GM21423 (cell line): ENCODE measurements around the gene ATP5MG.
"Not testable (repeated sequence)": the region's sequence is repeated elsewhere in the genome, so short reads cannot be mapped to it uniquely, and the experiment has no call there.

Experiments
- ATAC-seq: cut with Tn5 transposase; IDR thresholded peaks from one replicate; pipeline ENCODE4 v1.9.1; 2021; ENCODE audit warnings: mild to moderate bottlenecking, moderate library complexity; ENCODE audit not compliant: unreplicated experiment

The ATP5MG gene

DNA sequence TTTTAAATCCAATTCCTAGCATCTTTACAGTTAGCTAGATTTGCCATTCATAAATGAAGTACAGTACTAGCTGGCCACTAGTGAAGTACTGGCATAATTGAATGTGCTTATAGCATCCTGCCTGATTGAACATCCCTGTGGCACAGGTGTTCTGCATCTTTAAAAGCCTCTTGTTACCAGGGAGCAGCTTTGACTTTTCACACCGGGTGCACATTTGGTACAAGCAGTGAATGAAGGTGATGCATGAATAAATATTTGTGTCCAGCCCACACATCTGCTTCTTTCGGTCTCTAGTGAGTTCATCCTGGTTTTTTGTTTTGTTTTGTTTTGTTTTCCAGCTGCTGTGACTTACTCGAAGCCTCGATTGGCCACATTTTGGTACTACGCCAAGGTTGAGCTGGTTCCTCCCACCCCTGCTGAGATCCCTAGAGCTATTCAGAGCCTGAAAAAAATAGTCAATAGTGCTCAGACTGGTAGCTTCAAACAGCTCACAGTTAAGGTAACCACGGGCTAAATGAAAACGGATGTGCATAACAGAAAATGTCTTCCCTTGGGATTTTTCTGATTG lies 5.3 kb downstream of the ATP5MG start:
- ATAC-seq, result no peak

DNA sequence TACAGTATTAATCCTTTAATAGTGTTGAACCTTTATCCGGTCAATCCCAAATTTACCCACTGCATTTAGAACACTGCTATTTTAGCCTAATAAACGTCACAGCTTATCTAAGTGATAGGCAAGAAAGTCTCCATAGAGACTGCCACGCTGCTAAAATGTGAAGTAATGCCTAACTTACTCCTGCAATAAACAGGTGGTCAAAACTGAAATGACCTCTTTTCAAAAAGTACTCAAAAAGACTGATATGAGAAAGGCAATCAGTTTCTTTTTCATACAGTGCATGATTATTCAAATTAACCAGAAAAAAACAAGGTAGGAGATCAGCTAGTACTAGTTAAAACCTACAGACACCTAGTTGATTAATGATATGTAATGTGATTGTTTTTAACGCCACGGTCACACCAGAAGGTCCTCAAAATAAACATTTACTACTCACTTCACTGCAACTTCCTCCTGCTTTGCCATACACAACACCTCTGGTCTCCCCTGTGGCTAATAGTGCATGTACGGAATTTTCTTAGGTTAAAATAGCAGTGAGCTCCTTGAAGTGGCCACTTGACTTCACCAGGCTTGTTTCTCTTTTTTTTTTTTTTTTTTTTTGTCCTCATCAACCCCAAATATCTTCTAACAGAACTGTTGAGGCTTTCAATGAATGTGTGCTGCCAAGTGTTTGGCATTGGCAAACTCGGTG lies 8.8 kb downstream of the ATP5MG start:
- no peak for ATAC-seq

DNA sequence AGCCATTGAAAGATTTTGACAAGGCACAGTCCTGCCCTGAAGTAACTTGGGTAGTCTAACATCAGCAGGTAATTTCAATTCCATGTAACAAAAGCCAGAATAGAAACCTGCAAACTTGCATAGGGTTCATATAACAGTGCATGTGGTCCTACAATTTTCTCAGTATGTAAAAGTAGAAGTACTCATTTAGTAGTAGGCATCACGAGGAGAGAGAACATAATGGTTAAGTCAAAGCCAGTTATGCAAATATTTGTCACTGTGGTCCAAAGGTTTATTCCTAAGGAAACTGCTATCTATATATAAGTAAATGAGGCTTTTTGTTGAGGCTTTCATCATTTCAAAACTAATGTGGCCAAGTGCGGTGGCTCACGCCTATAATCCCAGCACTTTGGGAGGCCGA lies 10.1 kb downstream of the ATP5MG start:
- ATAC-seq, result no peak

DNA sequence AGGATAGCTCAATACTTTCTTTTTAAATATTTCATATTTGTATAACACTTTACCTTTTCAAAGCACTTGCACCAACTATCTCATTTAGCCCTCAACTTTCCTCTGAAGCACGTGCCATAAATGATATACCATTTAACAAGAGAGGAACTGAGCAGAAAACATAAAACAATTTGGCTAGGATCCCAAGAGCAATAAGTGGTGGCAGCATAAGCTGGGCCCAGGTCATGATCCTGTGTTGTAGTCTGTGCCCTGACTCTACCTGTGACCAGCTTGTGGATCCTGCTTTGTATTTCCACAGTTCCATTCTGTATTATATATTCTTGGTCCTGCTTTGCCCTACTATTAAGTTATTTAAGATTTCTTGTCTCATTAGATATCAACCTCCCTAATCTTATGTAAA lies 11.5 kb downstream of the ATP5MG start:
- ATAC-seq, result no peak

DNA sequence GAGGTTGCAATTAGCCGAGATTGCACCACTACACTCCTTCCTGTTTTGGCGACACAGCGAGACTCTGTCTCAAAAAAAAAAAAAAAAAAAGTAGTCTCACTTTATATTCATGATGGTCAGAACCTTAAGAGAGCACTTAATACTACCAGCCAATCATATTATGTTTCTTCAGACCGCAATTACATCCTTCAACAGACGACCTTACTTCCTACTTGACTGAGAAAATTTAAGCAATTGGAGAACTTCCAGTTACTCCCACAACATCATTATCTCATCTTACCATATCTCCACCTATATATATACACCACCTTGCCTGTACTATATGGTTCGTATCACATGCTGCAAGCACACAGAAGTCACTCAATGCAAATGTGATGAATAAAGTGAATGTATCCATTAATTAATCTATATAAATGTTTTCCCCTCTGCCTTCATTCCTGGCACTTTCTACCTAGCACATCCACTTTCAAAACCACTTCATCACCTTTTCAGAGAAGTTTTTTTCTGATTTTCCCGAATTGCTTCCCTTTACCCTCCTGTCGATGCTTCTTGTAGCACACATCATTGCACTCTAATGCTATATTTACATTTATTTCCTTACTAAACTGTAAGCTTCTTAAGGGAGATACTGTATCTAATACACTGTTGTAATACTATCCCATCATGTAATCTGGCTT lies 13.8 kb downstream of the ATP5MG start:
- no peak for ATAC-seq

DNA sequence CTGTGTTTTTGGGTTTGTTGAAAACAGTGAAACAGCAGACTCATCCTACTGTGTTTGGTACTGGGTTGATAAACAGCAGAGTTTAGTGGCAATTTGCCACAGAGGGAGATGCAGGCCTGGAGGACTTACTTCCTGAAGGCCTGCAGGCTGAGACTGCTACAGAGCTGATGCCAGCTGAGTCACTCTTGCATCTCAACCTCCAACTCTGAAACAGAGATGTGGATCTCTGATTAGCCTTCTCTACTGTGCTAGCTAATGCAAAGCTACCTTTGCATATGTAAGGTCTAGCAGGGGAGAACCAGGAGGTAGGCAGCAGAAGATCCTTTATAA lies 14.3 kb downstream of the ATP5MG start:
- ATAC-seq, result no peak

DNA sequence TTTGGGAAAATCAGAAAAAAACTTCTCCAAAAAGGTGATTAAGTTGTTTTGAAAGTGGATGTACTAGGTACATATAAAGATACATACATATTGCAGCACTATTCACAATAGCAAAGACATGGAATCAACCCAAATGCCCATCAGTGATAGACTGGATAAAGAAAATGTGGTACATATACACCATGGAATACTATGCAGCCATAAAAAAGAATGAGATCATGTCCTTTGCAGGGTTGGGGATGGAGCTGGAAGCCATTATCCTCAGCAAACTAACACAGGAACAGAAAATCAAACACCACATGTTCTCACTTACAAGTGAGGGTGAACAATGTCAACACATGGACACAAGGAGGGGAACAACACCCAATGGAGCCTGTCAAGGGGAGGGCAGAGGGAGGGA lies 15.5 kb downstream of the ATP5MG start:
- ATAC-seq, result not testable (repeated sequence)

DNA sequence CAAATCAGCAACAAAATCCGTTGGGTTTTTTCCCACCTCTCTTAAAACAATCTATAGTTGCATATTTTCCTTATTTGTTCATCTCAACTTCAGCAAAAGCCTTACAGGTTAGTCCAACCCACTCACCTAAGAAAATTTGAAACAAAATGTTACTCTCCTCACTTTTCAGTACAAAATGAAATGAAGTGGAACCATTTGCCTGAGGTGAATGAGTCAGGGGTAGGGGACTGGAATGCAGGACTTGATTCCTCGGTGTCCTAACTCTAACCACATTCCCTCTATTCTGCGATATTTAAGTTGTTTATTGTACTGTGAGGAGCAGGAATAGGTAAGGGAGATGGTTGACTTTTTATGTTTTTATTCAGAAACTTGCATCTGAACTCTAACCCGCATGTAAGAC lies 16.4 kb downstream of the ATP5MG start:
- ATAC-seq, result no peak

DNA sequence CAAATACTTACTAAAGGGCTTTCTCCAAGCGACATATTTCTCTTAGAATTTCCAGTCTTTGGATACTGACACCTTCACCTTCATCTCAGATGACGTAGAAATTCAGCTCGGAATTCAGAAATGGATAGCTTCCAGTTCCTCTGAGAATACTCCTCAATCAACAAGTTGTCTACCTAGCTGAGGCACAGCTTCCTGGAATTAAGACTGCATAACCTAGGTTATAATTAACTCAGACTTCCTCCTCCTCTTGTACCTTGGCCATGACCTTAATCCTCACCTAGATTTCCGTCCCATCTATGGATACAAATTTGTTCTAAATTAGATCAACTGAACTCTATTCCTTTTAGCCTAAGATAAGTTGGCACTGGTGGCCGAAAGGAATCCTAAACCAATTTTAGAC lies 17.4 kb downstream of the ATP5MG start:
- no peak for ATAC-seq

DNA sequence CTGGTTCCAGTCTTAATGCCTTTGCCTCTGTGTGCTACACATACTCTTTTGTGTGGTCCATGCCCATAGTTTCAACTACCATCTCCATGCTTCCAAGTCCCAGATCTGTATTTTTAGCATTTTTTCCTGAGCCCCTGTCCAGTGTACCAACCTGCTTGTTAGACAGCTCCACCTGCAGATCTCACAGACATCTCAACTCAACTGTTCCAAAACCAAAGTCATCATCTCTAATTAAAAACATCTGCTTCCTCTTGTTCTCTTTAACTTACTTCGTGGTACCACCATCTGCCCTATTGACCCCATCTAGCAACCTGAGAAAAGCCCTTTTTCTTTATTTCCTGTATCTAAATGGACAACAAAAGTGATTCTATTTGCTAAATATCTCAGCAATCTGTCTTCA lies 26.3 kb downstream of the ATP5MG start:
- no peak for ATAC-seq

DNA sequence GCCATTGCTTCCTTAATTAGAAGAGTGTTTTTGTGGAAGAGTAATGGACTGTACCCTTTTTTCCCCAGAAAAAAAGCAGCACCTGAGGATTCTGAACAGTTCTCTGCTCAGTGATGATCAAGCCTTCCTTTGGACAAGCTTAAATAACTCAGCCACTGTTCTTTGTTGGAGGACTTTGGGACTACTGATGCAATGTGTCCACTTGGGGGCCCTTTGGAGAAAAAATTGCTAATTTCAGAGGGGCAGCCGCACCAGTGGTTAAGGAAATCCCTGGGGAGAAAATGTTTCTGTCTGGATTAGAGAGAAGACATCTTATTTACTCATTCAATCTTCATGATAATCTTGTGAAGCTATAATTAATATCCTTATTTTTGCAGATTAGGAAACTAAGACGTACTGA lies 29.6 kb downstream of the ATP5MG start:
- ATAC-seq, result no peak

DNA sequence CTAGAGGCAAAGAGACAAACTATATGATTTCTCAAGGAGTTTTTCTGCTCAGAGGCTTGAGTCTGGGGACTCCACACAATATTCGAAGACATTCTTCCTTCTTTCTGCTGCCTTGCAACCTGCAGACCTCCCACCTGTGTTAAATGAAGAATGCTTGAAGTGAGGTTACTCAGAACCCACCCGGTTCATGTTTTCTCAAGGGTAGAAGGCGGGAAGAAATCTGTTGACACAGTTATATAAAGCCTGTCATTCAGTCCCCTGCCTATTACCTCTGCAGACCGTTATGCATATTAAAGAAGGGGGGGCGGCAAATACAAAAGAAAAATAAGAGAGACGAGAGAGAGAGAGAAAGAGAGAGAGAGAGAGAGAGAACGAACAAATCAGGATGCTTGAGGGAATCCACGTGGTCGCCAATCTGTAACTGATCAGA lies 32.7 kb downstream of the ATP5MG start:
- ATAC-seq, result no peak

DNA sequence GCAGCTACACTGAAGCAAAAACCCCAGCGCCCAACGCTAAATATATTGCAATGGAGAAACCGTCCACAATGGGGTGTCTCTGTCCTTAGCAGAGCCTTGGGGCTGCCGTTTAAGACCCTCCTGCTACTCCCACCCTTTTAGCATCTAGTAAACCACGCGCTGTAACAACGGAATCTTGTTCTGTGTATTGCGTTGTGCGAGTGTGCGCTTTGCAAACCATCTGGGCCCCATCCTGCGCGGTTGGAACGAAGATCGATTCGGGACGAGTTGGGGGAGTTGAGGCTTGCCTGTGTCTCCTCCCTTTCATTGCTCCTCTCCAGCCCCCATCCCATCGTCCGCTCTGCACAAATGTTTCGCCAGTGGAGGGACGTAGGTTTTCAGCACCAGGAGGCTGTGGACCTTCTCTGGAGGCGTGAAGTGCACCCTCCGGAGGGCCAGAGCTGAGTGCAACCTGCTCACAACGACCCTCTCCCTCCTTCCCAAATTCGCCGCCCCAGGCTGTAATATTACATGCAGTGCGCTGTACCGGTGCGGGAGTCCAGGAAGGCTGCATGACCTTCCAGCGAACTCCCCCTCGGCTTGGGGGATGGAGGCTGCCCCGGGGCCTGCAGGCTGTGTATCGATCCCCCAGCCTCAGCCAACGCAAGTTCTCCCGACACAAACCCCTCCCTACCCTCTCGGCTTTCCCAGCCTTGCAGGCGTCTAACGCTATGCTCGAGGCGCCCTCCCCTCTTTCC lies 33.3 kb downstream of the ATP5MG start:
- no peak for ATAC-seq

DNA sequence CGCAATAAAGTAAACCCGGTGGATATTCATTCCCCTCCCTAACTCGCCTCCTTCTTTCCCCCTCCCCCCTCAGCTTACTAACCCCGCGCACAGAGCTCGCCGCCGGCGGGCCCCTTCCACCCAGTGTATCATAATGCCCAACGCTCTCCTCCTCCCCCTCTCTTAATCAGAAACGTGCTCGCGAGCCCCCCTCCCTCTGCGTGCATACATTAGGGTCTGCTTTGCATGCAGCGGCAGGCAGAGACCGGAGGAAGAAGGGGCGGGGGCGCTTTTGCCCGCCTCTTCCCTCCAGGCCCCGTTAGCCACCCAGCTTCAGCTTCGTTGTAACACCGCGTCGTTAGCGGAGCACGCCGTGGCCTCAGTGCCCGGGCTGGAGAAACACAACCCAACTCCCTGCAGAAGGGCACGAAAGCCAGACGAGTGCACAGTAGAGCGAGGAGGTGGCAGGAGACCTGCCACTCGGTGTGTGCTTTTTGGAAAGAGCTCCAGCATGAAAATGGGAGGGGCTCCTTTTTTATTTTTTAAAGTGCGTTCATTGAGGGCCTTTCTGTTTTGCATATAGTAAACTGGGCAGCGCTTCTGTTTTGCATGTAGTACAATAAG lies 34.0 kb downstream of the ATP5MG start:
- ATAC-seq, result peak; percentile 26

DNA sequence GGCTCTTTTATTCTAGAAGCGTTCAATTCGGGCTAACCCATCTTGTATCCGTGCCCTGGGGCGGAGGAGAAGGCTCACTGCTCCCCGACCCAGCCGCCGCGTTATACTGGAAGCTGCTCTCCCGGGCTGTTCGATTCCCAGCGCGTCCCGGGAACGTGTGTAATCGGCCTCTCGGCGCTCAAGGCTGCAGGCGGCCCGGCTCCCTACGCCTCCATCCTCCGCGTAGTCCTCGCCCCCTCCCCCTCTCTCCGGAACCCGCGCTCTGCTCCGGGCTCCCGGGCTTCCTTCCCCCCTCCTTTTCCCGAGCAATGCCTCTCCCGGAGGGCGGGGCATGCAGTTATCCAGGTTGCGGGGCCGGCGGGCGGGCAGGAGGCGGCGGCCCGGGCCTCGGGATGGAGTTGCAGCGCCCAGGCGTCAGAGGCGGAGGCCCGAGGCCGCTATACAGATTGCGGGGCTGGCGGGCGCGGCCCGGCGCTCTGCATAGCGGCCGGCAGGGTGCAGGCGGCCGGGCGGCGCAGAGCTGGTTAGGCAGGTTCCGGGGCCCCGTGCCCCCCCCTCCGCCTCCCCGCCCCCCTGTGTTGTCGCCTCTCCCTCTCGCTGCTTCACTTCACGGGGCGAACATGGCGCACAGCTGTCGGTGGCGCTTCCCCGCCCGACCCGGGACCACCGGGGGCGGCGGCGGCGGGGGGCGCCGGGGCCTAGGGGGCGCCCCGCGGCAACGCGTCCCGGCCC lies 34.7 kb downstream of the ATP5MG start, which contains the start of gene KMT2A:
KMT2A (plus strand) TSS at position 600 of the 732 bp plus-strand sequence; CDS start at position 621, 21 bp downstream.
- ATAC-seq, result peak; percentile 56

DNA sequence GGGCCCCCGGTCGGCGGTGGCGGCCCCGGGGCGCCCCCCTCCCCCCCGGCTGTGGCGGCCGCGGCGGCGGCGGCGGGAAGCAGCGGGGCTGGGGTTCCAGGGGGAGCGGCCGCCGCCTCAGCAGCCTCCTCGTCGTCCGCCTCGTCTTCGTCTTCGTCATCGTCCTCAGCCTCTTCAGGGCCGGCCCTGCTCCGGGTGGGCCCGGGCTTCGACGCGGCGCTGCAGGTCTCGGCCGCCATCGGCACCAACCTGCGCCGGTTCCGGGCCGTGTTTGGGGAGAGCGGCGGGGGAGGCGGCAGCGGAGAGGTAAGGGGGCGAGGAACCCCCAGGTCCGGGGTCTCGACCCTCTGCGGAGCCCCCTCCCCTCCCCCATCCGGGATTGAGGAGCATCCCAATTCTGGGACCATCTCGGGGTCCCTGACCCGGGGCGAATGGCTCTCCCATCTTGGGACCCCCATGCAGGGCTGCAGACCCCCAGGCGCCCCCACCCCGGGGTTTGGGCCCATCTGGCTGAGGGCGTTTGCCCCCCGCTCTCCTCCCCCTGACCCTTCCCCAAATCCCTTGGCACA lies 35.3 kb downstream of the ATP5MG start:
- ATAC-seq, result peak; percentile 6

DNA sequence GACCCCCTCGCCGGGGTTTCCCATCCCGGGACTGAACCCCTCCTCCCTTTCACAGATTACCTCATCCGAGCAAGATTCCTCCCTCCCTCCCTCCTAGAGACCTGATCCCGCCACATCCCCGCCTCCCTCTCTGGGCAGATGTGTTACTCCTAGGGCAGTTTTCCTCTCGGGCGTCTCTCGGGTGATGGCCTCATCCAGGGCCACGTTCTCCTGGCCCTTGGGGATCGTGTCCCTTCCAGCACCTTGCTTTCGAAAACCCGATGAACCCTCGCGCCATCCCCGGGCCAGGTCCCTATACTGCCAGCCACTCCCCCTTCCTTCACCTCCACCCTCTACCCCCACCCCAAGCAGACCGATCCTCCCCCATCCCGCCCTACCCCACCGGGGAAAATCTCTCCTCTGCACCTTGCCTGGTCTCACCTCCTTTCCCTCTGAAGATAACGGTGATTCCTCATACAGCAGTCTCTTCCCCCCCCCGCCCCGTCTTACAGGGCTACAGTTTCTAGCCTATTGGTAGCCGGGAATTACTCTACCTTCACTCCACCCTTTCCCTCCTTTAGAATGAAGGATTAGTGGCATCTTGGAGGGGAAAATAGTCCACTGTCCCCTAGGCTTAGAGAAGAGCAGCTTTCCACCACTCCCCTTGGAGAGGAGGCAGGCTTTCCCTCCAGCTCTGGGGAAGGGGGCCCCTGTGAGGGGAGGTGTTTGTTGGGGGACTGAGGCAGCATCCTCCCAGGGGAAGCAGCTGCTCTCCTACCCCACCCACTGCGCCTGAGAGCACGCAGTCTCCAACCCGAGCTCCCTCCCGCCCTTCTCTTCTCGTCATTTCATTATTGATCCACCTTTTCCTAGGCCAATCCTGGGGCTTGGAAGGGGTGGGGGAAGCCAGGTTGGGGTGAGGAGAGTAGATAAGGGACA lies 36.1 kb downstream of the ATP5MG start:
- ATAC-seq, result no peak

DNA sequence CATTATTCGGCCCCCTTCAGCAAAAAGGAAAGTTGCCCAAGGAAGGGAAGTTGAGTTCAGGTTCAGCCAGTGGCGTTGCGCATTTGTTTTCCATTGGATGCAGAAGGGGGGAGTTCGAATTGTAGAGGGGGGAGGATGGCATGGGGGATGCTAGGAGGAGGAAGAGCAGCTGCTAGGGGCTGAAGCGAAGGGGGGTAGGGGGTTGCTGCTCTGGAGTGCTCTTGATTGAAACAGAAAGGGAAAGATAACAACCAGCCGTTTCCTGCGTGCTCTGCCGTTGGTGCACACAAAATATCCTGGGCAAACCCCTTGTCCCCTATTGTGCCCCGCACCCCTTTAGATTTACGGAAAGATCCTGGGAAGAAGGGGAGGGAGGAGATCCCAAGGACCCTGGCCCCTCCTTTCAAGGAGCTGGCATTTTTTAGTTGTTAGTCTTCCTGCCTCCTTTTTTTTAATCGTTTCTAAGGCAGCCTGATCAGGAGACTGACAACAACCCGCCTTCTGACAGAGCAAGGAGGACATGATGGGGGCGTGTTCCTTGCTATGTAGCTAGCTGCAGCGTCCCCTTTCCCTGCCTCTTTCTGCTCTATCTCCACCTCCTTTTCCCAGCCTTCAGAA lies 37.0 kb downstream of the ATP5MG start:
- no peak for ATAC-seq

DNA sequence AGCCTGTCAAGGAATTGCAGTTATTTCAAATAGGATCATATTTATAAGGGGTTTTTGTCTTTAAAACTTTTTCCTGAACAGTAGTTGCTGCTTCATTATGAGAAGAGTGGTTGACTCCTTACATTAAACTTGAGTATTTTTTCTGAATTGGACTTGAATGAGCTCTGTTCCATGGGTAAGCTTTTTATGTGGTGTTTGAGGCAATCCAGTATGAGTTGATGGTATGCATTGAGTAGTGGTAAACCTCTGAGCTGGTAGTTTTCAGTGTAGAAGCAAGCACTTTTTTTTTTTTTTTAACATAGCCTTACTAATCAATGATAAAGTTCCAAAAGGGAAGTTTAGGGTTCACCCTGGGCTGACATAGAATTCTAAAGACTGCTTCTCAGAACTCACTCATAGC lies 38.2 kb downstream of the ATP5MG start:
- no peak for ATAC-seq
